Myocyte (in vitro differentiated cells): Measurements from ENCODE around the gene FARP1. TPM values are rescaled to one million over a fixed set of nuclear protein-coding genes. Genes with fewer than 3 reads are reported as not detected.
"Not testable (repeated sequence)": the region's sequence is repeated elsewhere in the genome, so short reads cannot be mapped to it uniquely, and the experiment has no call there.

ENCODE experiments used
- DNase-seq: peaks from one replicate; pipeline ENCODE4 v3.0.0-alpha.2; 2012; ENCODE audit warnings: low read depth
- total RNA-seq: library from RNA; depleted of rRNA; stranded (reverse); fragments of >200 nt; gene quantifications from 2 replicates; pipeline ENCODE4 v1.2.3, GENCODE V29; 2014

FARP1 gene
- total RNA-seq, 1 donor from 2014 or later, result 18.5 TPM

DNA sequence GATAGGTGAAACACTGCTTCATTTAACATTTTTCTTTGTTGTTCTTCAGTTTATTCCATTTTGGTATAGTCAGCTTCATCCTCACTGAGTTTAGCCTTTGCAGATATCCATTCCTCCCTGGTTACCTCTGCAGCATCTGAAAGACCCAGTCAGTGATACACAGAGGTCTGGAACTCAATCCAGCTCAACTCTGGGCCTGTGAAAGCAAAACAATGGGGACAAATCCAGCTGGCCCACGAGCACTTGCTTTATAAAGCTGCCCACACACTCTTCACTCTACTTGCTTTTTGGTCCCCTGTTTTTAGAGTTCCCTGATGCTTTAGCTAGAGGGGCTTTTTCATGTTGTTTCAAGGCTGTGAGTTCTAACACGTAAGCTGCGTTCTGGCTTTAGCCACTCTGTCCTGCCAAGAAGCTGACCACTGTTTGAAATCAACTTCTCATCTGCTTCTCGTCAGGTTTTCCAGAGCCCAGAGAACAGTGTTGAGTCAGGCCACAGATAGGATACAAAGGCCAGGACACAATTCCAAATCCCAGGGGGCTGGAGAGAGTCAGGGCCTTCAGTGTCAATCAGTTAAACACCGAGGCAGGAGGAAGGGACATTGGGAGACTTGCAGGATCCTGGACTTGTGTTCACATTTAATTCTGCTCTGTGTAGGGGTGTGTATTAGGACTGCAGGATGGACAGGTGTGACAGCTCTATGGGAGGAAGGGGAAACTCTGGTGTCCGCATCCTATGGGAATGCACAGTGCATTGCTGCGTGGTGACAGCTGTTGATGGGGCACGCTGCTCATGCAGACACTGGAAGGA lies 117.7 kb downstream of the FARP1 start:
- no peak for DNase-seq

- no peak for DNase-seq
Measured at GRCh38 chr13:98261165-98261702, 118.3 kb downstream of the FARP1 start.

DNA sequence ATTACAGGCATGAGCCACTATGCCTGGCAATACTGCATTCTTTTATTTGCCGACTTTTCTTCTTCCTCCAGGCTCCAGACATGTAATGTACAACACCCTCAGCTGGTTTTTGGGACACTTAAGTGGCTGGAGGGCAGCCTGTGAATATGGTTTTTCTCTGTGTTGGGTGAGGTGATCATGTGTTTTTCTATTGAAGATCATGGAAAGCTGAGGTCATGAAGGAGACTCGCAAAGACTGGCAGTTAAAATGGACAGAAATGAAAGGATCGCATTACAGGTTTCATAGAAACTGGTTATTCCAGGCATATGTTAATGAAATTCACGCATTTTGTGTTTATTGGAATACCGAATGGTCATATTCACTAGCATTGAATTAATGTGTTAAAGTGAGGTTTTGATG lies 119.4 kb downstream of the FARP1 start:
- no peak for DNase-seq

DNA sequence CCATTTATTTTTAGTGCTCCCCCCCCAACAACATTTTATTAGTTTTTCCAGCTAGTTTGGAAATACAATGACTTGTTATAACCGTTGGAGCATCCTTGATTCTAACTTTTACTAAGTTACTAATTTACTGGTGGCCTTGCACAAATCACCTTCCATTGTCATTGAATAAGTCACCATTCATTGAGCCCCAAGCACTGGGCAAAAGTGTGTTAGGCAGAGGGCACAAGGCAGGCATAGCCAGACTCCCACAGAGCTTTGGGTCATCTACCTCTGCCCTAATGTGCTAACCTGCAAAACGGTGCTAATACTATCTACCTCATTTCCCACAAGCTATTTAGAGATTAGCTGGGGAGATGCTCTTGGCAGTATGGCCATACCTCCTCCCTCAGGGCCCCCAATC lies 120.9 kb downstream of the FARP1 start:
- no peak for DNase-seq

GRCh38 chr13:98264877-98265276 lies 122.0 kb downstream of the FARP1 start:
- no peak for DNase-seq

GRCh38 chr13:98265692-98266551 lies 123.0 kb downstream of the FARP1 start:
- peak; percentile 30 for DNase-seq

DNA sequence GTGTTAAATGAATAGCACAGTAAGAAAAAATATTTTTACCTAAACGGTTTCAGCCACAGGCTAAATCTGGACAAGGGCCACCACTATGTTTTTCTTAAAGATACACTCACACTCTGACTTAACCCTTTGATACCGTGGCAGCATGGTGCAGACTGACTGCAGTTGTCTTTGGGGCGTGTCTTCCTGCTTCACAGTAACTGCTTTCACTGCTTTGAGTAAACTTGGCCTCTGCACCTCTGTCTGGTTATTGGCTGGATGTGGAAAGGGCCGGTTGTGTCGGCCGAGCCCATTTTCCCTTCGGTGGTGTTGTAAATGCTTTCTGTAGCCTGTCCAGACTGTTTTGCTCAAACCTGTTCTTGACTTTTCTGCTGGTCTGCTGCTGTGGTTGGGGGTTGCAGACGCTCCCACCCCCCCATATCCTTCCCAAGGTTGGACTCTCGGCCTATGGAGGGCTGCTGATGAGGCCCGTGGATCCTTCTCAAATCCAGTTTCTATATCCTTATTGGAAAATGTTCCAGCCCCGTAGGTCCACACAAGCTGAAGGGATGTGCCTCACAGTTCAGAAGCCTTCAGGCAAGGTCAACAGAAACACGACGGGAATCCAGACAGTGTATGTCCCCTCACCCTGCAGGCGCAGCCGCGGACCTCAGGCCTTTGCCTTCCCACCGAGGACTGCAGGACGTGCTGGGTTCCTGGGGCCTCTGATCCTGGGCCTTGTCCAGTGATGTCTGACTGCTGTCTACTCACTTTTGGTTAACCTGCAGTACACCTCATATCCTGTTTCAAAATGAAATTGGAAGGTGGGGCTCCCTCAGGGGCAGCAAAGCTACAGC lies 124.4 kb downstream of the FARP1 start:
- DNase-seq, result no peak

DNA sequence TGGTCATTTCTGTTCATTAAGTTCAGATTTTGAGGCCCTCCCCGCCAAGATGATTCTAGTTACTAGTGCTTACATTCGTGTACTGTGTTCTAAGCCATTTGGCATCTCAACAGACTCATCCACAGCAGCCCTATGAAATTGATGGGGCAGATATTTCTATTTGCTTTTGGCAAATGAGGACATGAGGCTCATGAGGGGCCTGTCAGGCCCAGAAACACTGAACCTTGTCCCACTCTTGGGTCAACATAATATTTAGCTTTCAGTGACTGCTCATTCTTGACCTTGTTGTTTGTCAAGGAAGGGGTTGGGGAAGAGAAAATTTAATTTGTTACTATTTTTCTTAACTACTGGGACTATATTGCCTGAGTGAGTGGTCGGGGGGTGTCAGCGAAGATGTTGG lies 126.5 kb downstream of the FARP1 start:
- no peak for DNase-seq

GRCh38 chr13:98270819-98271218 lies 127.9 kb downstream of the FARP1 start:
- no peak for DNase-seq

- DNase-seq, result not testable (repeated sequence)
Measured at GRCh38 chr13:98271646-98272045, 128.8 kb downstream of the FARP1 start.

DNA sequence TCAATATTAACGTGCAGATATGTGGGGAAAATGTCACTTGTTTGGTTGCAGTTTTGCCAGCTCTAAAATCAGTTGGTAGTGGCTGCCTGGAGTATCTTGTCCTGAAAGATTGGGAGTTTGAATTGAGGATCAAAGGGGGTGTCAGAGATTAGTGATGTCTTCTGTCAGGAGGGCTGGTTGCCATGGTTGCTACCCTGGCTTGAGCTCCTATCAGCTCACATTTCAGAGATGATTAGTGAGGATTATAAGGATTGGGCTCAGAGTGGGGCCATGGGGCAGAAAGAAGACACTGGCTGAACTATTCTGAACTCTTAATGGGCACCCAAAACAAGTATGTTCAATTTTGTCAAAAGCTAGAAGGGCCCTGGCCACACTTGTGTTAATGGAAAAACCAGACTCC lies 129.7 kb downstream of the FARP1 start:
- DNase-seq, result no peak

DNA sequence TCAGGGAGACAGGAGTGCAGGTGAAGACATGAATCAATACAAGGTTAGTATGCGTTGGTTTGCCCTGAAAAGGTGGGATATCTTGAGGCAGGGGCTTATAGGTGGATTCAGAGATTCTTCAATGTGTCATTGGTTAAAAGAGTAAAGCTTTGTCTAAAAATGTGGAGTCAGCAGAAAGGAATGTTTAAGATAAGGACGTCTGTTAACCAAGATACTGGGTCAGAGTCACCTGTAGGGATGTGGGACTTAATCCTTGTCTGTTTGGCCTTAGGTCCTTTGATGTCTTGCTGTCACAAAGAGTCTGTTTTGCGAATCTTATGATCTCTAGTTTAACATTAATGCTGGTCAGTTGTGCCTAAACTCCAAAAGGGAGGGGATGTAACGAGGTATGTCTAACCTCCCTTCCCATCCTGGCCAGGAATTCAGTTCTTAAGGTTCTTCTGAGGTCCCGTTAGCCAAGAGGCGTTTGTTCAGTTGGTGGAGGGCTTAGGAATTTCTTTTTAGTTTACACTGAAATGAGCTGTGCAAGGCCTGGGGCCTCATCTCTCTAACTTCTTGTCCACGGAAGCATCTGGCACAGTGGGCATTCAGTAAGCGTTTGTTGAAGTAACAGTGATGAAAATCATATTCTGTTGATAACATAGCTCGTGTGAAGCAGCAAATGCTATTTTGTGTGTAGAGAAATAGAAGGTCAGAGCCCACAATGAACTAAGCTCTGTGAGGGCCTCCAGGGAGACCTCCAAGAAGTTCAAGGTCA lies 130.4 kb downstream of the FARP1 start:
- no peak for DNase-seq

- no peak for DNase-seq
Measured at GRCh38 chr13:98273824-98274742, 131.2 kb downstream of the FARP1 start.

GRCh38 chr13:98274921-98275487 lies 132.1 kb downstream of the FARP1 start:
- no peak for DNase-seq

- DNase-seq, result no peak
Measured at GRCh38 chr13:98275681-98276171, 132.8 kb downstream of the FARP1 start.

DNA sequence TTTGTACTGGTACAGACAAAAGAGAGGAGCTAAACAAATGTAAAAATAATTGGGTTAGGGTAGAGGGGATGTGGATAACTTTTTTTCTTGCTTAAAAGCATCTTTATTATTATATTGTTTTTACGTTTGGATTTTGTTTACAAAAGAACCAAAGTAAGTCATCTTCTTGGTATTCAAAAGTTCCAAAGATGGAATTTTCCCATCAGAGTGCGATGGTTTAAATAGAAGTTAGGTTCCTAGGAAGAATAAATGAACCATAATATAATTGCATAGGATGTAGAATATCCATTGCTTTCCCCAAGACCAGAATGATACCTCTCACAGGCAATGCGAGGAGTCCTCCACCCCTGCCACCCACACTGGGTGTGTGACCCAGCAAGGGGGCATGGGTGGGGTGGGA lies 133.6 kb downstream of the FARP1 start:
- DNase-seq, result no peak

DNA sequence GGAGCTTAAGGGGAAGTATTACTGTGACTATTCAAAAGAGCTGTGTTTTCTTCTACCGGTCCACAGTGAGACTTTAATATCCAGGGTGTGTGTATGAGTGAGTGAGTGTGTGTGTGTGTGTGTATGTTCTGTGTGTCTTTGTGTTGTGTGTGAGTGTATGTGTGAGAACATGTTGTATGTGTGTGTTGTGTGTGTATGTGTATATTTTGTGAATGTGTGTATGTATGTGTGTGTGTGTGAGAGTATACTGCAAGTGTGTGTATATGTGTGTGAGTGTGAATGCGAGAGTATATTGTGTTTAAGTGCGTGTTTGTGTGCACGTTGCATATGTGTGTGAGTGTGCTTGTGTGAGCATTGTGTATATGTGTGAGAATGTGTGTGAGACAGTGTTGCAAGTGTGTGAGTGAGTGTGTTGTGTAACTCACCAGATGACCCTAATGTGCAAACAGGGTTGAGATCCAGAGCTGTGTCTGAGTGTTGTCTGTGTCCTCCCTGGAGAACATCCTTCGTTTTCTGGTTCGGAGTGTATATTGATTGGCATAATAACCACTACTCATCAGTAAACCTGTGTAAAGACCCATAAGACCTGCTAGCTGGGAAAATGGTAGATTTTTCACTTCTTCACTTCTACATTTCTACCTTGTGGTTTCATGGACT lies 135.3 kb downstream of the FARP1 start:
- no peak for DNase-seq

DNA sequence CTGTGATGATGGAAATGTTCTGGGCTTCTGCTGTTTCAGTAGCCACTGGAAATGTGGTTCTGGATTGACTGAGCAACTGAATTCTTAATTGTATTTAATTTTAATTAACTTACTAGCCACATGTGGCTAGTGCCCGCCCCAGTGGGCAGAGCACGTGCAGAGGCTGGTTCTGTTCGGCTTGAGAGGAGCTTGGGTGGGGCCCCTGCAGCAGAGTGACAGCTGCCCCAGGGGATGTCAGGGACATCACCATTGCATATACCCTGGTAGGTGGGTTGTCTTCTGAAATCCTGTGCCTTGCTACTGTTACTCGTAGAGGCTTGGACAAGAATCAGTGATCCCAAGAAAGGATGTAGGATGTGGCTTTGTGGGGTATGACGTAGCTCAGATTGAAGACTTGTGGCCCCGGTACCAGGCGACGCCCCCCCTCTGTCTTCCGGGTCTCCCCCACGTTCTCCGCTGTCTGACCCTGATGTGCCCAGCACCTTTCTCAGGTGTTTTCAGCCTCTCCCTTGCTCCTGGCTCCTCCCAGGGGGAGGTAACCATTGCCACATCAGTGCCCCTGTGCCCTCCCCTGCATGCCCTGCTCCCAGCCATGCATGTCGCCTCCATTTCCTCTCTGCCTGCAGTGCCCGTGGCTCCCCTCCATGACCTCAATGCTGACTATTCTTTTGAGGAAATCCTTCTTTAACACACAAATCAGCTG lies 136.7 kb downstream of the FARP1 start:
- DNase-seq, result no peak
